Fibroblast of mammary gland (primary cell): ENCODE measurements around the gene GPR173.

ENCODE experiments used
- DNase-seq: peaks from one replicate; pipeline ENCODE4 v3.0.0-alpha.2; 2010; ENCODE audit warnings: low read depth
- H3K4me3 ChIP-seq: 2 replicates; pipeline ENCODE4 v1.5.1; 2011; ENCODE audit warnings: low read depth, mild to moderate bottlenecking, low read length, moderate library complexity; ENCODE audit not compliant: control insufficient read depth
- CTCF ChIP-seq: conservative IDR thresholded peaks from 2 replicates; pipeline ENCODE4 v1.5.1; 2011; ENCODE audit warnings: low read depth, low read length, inconsistent platforms; ENCODE audit not compliant: control insufficient read depth, insufficient read depth

GPR173 gene

DNA sequence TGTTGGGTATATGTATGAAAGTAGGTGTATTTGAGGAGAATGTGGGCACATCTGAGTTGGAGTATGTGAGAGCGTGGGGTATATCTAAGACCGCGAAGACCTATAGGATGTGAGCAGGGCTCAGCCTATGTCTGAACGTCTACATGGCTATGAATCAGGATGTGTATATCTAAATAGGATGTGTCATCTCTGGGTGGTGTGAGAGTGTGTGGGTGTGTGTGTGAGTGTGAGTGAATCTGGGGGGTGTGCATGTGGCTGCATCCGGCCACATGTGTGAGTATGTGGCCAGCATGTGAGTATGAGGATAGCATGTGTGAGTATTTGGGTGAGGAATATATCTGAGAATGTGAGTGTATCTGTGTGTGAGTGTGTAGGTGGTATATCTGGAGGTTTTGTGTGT lies 7.7 kb downstream of the GPR173 start:
- DNase-seq, result peak; percentile 50
- no peak for TF ChIP-seq CTCF
- H3K4me3 ChIP-seq, result no peak overlapping the region

- H3K4me3 ChIP-seq, result no peak overlapping the region
- DNase-seq, result no peak
- no peak for TF ChIP-seq CTCF
Measured at GRCh38 chrX:53065104-53065503, 16.5 kb downstream of the GPR173 start.

DNA sequence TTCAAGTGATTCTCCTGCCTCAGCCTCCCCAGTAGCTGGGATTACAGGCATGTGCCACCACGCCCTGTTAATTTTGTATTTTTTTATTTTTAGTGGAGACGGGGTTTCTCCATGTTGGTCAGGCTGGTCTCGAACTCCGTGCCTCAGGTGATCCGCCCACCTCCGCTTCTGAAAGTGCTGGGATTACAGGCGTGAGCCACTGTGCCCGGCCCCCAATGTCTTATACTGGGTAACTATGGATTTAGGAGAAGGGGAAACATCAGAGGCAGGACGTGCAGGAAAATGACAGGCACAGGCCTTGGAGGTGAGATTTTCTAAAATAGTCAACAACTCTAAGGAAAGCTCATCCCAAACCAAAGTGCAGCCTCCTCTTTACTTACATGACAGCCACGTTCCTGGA lies 22.5 kb downstream of the GPR173 start:
- H3K4me3 ChIP-seq, result no peak overlapping the region
- TF ChIP-seq CTCF, result no peak
- DNase-seq, result no peak

GRCh38 chrX:53071604-53072417 lies 23.2 kb downstream of the GPR173 start:
- peak; percentile 70 for DNase-seq
- H3K4me3 ChIP-seq, result peak overlapping the region; percentile 24
- TF ChIP-seq CTCF, result peak; percentile 72

DNA sequence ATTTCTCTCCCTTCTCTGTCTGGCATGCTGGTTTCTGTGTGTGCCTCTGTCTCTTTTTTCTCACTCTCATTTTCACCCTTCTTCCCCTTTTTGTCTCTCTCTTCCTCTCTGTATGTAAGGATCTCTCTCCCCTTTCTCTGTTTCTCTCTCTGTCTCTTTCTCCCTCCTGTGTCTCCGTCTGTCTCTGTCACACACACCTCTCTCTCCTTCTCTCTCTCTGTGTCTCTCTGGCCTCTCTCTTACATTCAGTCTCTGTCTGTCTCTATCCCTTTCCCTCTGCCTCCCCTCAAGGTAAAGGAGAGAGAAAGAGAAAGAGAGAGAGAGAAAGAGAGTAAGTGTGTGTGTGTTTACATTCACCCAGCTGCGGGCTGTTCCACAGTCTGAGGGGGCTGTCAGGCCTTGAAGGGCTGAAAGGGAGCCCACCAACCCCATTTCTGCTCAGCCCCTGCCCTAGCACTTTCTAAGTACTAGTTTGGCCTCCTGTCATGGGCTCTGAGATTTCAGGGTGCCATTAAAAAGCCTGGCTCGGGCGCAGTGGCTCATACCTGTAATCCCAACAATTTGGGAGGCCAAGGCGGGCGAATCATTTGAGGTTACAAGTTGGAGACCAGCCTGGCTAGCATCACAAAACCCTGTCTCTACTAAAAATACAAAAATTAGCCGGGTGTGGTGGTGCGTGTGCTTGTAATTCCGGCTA lies 24.0 kb downstream of the GPR173 start:
- DNase-seq, result no peak
- H3K4me3 ChIP-seq, result no peak overlapping the region
- TF ChIP-seq CTCF, result no peak

GRCh38 chrX:53073115-53073586 lies 24.6 kb downstream of the GPR173 start:
- no peak for TF ChIP-seq CTCF
- no peak for DNase-seq
- no peak overlapping the region for H3K4me3 ChIP-seq
